Activated CD4-positive, alpha-beta T cell treated with anti-CD3 and anti-CD28 coated beads, Interleukin-2, amount 10 ng/mL, durations not matched to agents 24 days and 14 days (primary cell): ENCODE data around the gene PRPF6. TPM values are rescaled to one million over a fixed set of nuclear protein-coding genes. Genes with fewer than 3 reads are reported as not detected.

Source experiments
- DNase-seq: peaks from one replicate; pipeline ENCODE4 v3.0.0; 2022
- H3K27ac Mint-ChIP-seq: one replicate; pipeline ENCODE4 v1.8.0; 2022; ENCODE audit warnings: mild to moderate bottlenecking, mixed read lengths
- H3K27me3 Mint-ChIP-seq: one replicate; pipeline ENCODE4 v1.8.0; 2022; ENCODE audit warnings: mixed read lengths
- H3K36me3 Mint-ChIP-seq: one replicate; pipeline ENCODE4 v1.8.0; 2022; ENCODE audit warnings: low read depth, mild to moderate bottlenecking, mixed read lengths
- H3K4me1 Mint-ChIP-seq: one replicate; pipeline ENCODE4 v1.8.0; 2021; ENCODE audit warnings: mixed read lengths
- H3K4me3 Mint-ChIP-seq: one replicate; pipeline ENCODE4 v1.8.0; 2022; ENCODE audit warnings: mild to moderate bottlenecking, moderate library complexity, mixed read lengths
- H3K9me3 Mint-ChIP-seq: one replicate; pipeline ENCODE4 v1.8.0; 2021; ENCODE audit warnings: mixed read lengths
- intact Hi-C: fragments of 100-400 bp; cut with micrococcal nuclease; formaldehyde crosslinking; loops from one replicate; pipeline ENCODE4 v1.15.1; 2023
- total RNA-seq: library from RNA; stranded (reverse); gene quantifications from 2 replicates; pipeline ENCODE4 v1.2.3, GENCODE V29; 2022

Gene PRPF6
- total RNA-seq, 1 donor from 2014 or later, result 79.5 TPM

- H3K27me3 Mint-ChIP-seq, result no peaks in the 10 kb centered on the region
- peak; percentile 95 for DNase-seq
- intact Hi-C loops, result loop anchor here (1.0 kb wide), 1 partner anchor 76 kb away; the partner anchor contains the start of gene TPD52L2
- peaks cover 23% of the 10 kb centered on the region for H3K36me3 Mint-ChIP-seq
- H3K9me3 Mint-ChIP-seq, result no peaks in the 10 kb centered on the region
- peaks cover 8% of the 10 kb centered on the region for H3K4me1 Mint-ChIP-seq
- peak overlapping the region; percentile 74 for H3K27ac Mint-ChIP-seq
- peak overlapping the region; percentile 43 for H3K4me3 Mint-ChIP-seq
These were observed 39.5 kb upstream of the PRPF6 start for GRCh38 chr20:63941282-63942081.

DNA sequence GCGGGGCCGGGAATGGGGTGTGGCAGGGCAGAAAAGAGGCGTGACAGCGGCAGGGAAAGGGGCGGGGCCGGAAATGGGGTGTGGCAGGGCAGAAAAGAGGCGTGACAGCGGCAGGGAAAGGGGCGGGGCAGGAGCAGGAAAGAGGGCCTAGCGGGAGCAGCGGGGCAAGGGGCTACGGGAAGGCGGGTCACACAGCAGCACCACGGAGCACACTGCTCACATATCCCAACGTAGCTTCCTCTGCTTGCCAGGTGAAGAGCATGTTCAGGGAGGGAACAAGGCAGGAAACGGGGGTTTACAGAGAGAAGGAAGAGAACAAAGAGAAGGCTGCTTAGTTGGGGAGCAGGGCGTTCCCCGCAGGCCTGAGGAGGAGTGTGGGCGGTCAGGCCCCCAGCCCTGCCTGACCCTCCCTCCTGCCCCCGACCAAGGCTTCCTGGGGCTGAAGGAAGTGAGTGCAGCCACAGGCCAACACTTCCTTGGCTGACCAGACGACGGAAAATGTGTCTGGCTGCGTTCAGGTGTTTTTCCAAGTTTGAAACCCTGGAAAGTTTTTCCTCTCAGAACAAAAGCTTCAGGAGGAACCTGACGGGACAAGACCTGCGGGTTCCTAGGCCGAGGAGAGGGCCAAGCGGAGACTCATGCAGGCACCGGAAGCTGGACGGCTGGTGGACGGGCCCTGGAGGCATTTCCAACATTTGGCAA, 38.5 kb upstream of the PRPF6 start:
- Mint-ChIP-seq H3K9me3 (no peaks in the 10 kb centered on the region), H3K36me3 (peaks cover 26% of the 10 kb centered on the region), H3K27ac (peak overlapping the region; percentile 77), H3K4me1 (peaks cover 15% of the 10 kb centered on the region), H3K4me3 (peak overlapping the region; percentile 52), H3K27me3 (no peaks in the 10 kb centered on the region)
- peak; percentile 88 for DNase-seq
- intact Hi-C loops, result no loop called here

- Mint-ChIP-seq H3K9me3 (no peaks in the 10 kb centered on the region), H3K27ac (no peak overlapping the region), H3K27me3 (no peaks in the 10 kb centered on the region), H3K4me1 (peaks cover 22% of the 10 kb centered on the region), H3K36me3 (peaks cover 22% of the 10 kb centered on the region), H3K4me3 (no peak overlapping the region)
- intact Hi-C loops, result no loop called here
- DNase-seq, result no peak
These were observed 37.7 kb upstream of the PRPF6 start for GRCh38 chr20:63942969-63943807.

GRCh38 chr20:63943808-63944077, 37.2 kb upstream of the PRPF6 start:
- Mint-ChIP-seq H3K27me3 (no peaks in the 10 kb centered on the region), H3K4me3 (no peak overlapping the region), H3K4me1 (peaks cover 27% of the 10 kb centered on the region), H3K9me3 (no peaks in the 10 kb centered on the region), H3K36me3 (peaks cover 24% of the 10 kb centered on the region), H3K27ac (no peak overlapping the region)
- intact Hi-C loops, result no loop called here
- no peak for DNase-seq

GRCh38 chr20:63944078-63944941, 36.6 kb upstream of the PRPF6 start:
- H3K27me3 Mint-ChIP-seq, result no peaks in the 10 kb centered on the region
- H3K27ac Mint-ChIP-seq, result no peak overlapping the region
- H3K4me3 Mint-ChIP-seq, result no peak overlapping the region
- intact Hi-C loops, result no loop called here
- no peak for DNase-seq
- H3K36me3 Mint-ChIP-seq, result peaks cover 24% of the 10 kb centered on the region
- H3K4me1 Mint-ChIP-seq, result peaks cover 32% of the 10 kb centered on the region
- H3K9me3 Mint-ChIP-seq, result no peaks in the 10 kb centered on the region

- H3K4me1 Mint-ChIP-seq, result peaks cover 36% of the 10 kb centered on the region
- no peak overlapping the region for H3K27ac Mint-ChIP-seq
- no peaks in the 10 kb centered on the region for H3K9me3 Mint-ChIP-seq
- intact Hi-C loops, result no loop called here
- no peak for DNase-seq
- peaks cover 23% of the 10 kb centered on the region for H3K36me3 Mint-ChIP-seq
- H3K27me3 Mint-ChIP-seq, result no peaks in the 10 kb centered on the region
- no peak overlapping the region for H3K4me3 Mint-ChIP-seq
These were observed 35.8 kb upstream of the PRPF6 start for GRCh38 chr20:63945031-63945658.

GRCh38 chr20:63945921-63946920, 34.7 kb upstream of the PRPF6 start:
- H3K36me3 Mint-ChIP-seq, result peaks cover 18% of the 10 kb centered on the region
- DNase-seq, result no peak
- no peaks in the 10 kb centered on the region for H3K9me3 Mint-ChIP-seq
- intact Hi-C loops, result no loop called here
- H3K4me1 Mint-ChIP-seq, result peaks cover 34% of the 10 kb centered on the region
- H3K27ac Mint-ChIP-seq, result no peak overlapping the region
- no peak overlapping the region for H3K4me3 Mint-ChIP-seq
- H3K27me3 Mint-ChIP-seq, result no peaks in the 10 kb centered on the region

GRCh38 chr20:63946986-63947637, 33.8 kb upstream of the PRPF6 start:
- H3K4me1 Mint-ChIP-seq, result peaks cover 31% of the 10 kb centered on the region
- H3K9me3 Mint-ChIP-seq, result no peaks in the 10 kb centered on the region
- peaks cover 18% of the 10 kb centered on the region for H3K36me3 Mint-ChIP-seq
- H3K4me3 Mint-ChIP-seq, result peak overlapping the region; percentile 49
- DNase-seq, result no peak
- intact Hi-C loops, result no loop called here
- H3K27ac Mint-ChIP-seq, result peak overlapping the region; percentile 16
- H3K27me3 Mint-ChIP-seq, result no peaks in the 10 kb centered on the region

DNA sequence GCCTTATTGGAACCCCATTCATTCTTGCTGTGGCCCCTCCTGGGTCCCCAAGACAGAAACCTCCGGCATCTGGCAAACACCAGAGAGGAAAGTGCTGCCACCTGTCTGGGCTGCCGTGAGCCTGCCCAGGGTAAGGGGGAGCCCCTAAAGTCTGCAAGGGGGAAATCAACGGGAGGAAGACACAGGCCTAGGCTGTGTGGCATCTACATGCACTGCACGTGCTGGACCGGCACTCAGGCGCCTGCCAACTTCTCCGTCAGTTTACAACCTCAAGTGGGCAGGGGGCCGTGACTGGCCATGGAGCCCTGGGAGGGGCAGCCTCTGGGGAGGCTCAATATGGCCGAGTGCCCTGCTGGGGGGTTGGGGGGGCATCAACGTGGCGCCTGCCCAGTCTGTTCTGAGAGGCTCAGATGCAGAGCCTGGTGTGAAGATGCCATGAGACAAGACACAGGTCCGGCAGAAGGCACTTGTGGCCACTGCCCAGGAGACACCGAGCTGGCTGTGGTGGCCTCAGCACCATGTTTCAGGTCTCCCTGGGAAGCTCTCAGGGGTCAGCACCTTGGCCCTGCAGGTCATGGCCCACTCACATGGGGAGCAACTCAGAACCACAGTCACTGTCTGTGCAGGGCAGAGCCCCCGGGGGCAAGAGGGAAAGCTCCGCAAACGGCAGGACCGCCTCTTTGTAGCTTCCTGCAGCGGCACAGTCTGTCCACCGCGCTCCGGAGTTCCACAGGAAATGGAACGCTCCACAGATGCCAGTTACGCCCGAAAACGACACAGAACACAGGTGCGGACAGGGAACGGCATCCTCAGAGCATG, 33.1 kb upstream of the PRPF6 start:
- Mint-ChIP-seq H3K9me3 (no peaks in the 10 kb centered on the region), H3K27me3 (no peaks in the 10 kb centered on the region), H3K36me3 (peaks cover 15% of the 10 kb centered on the region), H3K27ac (peak overlapping the region; percentile 77), H3K4me3 (peak overlapping the region; percentile 70), H3K4me1 (peaks cover 27% of the 10 kb centered on the region)
- peak; percentile 81 for DNase-seq
- intact Hi-C loops, result no loop called here

GRCh38 chr20:63950701-63951397, 30.1 kb upstream of the PRPF6 start:
- H3K4me1 Mint-ChIP-seq, result peaks cover 42% of the 10 kb centered on the region
- intact Hi-C loops, result no loop called here
- no peak for DNase-seq
- no peaks in the 10 kb centered on the region for H3K9me3 Mint-ChIP-seq
- no peak overlapping the region for H3K4me3 Mint-ChIP-seq
- no peaks in the 10 kb centered on the region for H3K27me3 Mint-ChIP-seq
- H3K27ac Mint-ChIP-seq, result no peak overlapping the region
- peaks cover 12% of the 10 kb centered on the region for H3K36me3 Mint-ChIP-seq
